Mesenteric fat pad (tissue), 1 donor: ENCODE measurements around the gene GRIN2D. TPM values are rescaled to one million over a fixed set of nuclear protein-coding genes. Genes with fewer than 3 reads are reported as not detected.

ENCODE experiments used
- DNase-seq: peaks from one replicate; pipeline ENCODE4 v3.0.0-alpha.2; 2020; ENCODE audit warnings: low spot score
- total RNA-seq: library from RNA; stranded (reverse); fragmentation: NEBNext Ultra II Directional; extraction: Animal tissue kit (Norgen Biotek cat#: 25700); gene quantifications from one replicate; pipeline ENCODE4 v1.2.1, GENCODE V29; 2021
- donor health status: DM: yes; HTN: yes; CAD: no.

GRIN2D gene
- total RNA-seq, 1 donor from 2014 or later: 0.48 TPM

DNA sequence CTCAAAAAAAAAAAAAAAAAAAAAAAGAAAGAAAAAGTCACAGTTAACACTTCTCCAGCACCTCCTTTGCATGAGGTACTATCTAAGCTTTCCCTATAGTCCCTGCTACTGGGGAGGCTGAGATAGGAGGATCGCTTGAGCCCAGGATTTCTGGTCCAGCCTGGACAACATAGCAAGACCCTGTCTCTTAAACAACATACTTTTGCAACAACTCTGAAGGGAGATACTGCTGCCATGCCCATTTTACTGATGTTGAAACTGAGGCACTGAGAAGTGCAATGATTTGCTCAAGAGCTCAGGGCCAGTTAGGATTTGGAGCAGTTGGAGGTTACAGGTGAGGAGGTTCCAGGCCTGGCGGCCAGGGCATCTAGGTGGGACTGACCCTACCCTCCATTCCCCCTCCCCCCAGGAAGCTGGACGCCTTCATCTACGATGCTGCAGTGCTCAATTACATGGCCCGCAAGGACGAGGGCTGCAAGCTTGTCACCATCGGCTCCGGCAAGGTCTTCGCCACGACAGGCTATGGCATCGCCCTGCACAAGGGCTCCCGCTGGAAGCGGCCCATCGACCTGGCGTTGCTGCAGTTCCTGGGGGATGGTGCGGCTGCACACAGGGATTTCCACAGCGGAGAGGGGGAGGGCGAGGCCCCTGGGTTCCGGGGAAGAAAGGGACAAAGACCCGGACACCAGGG lies 48.0 kb downstream of the GRIN2D start:
- no peak for DNase-seq

DNA sequence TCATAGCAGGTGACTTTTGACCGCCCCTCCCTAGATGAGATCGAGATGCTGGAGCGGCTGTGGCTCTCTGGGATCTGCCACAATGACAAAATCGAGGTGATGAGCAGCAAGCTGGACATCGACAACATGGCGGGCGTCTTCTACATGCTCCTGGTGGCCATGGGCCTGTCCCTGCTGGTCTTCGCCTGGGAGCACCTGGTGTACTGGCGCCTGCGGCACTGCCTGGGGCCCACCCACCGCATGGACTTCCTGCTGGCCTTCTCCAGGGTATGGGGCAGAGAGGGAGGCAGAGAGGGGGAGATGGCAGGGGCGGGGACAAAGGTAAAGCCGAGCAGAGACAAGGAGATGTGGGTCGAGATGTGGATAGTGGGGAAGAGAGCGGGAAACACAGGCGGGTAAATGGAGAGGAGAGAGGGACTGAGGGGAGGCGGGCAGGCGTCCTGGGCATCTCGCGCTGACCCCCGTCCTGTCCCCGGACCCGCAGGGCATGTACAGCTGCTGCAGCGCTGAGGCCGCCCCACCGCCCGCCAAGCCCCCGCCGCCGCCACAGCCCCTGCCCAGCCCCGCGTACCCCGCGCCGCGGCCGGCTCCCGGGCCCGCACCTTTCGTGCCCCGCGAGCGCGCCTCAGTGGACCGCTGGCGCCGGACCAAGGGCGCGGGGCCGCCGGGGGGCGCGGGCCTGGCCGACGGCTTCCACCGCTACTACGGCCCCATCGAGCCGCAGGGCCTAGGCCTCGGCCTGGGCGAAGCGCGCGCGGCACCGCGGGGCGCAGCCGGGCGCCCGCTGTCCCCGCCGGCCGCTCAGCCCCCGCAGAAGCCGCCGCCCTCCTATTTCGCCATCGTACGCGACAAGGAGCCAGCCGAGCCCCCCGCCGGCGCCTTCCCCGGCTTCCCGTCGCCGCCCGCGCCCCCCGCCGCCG lies 48.9 kb downstream of the GRIN2D start:
- no peak for DNase-seq

GRCh38 chr19:48443256-48443655 lies 49.8 kb downstream of the GRIN2D start:
- no peak for DNase-seq

Other genes with a start within 250 kb of the GRIN2D start
- gene LIG1, start 223.3 kb upstream of the GRIN2D start, total RNA-seq: 4.7 TPM
- 5.3 TPM for gene ZSWIM9, start 223.0 kb upstream of the GRIN2D start, total RNA-seq
- gene CARD8, start 137.8 kb upstream of the GRIN2D start, total RNA-seq: 57.6 TPM
- gene ZNF114, start 123.6 kb upstream of the GRIN2D start, total RNA-seq: 0.87 TPM
- 91.4 TPM for gene EMP3, start 68.1 kb upstream of the GRIN2D start, total RNA-seq
- 5.8 TPM for gene TMEM143, start 29.7 kb upstream of the GRIN2D start, total RNA-seq
- gene SYNGR4, start 29.3 kb upstream of the GRIN2D start, total RNA-seq: not detected
- 113 TPM for gene KDELR1, start 2.1 kb upstream of the GRIN2D start, total RNA-seq
- gene GRWD1, start 52.3 kb downstream of the GRIN2D start, total RNA-seq: 39.0 TPM
- 1.0 TPM for gene KCNJ14, start 61.9 kb downstream of the GRIN2D start, total RNA-seq
- gene CYTH2, start 75.7 kb downstream of the GRIN2D start, total RNA-seq: 34.9 TPM
- gene LMTK3, start 118.2 kb downstream of the GRIN2D start, total RNA-seq: 0.45 TPM
- gene SULT2B1, start 158.5 kb downstream of the GRIN2D start, total RNA-seq: 0.48 TPM
- gene SPACA4, start 213.1 kb downstream of the GRIN2D start, total RNA-seq: not detected
- 0.71 TPM for gene FAM83E, start 221.4 kb downstream of the GRIN2D start, total RNA-seq
- 876 TPM for gene RPL18, start 225.5 kb downstream of the GRIN2D start, total RNA-seq
- 14.0 TPM for gene SPHK2, start 225.8 kb downstream of the GRIN2D start, total RNA-seq
- 1.4 TPM for gene DBP, start 243.7 kb downstream of the GRIN2D start, total RNA-seq